Astrocyte (in vitro differentiated cells and primary cell): Measurements from ENCODE around the gene DTX2.

Experiments
- CTCF ChIP-seq: IDR thresholded peaks from 2 replicates; pipeline ENCODE4 v1.5.1; 2011; ENCODE audit warnings: low read depth, mild to moderate bottlenecking, inconsistent platforms, low read length, moderate library complexity; ENCODE audit not compliant: insufficient read depth
- EZH2 ChIP-seq: IDR thresholded peaks from 2 replicates; pipeline ENCODE4 v1.6.1; 2012; ENCODE audit warnings: mild to moderate bottlenecking, low read length, inconsistent platforms; ENCODE audit not compliant: insufficient read depth

GRCh38 chr7:76412249-76412648 is 49.3 kb upstream of the DTX2 start:
- TF ChIP-seq CTCF (no peak), EZH2 (no peak)
